H4 (cell line): Measurements from ENCODE around the gene EIF5AL1. TPM values are rescaled to one million over a fixed set of nuclear protein-coding genes. Genes with fewer than 3 reads are reported as not detected.
"Not testable (repeated sequence)": the region's sequence is repeated elsewhere in the genome, so short reads cannot be mapped to it uniquely, and the experiment has no call there.

Experiments used
- DNase-seq: peaks from one replicate; pipeline ENCODE4 v3.0.0-alpha.2; 2015; ENCODE audit warnings: low spot score
- total RNA-seq: library from RNA; depleted of rRNA; stranded (reverse); fragments of >200 nt; shearing (Covaris generic); gene quantifications from 2 replicates; pipeline ENCODE4 v1.2.3, GENCODE V29; 2014; rRNA removed

Gene EIF5AL1
- total RNA-seq, 1 experiment from 2014 or later = 0.81 TPM

GRCh38 chr10:79555354-79556309 is 43.3 kb downstream of the EIF5AL1 start:
- no peak for DNase-seq

GRCh38 chr10:79556961-79557360 is 44.6 kb downstream of the EIF5AL1 start:
- DNase-seq = not testable (repeated sequence)

- no peak for DNase-seq
Measured at GRCh38 chr10:79559726-79560125, 47.4 kb downstream of the EIF5AL1 start.

- no peak for DNase-seq
Measured at GRCh38 chr10:79560160-79560709, 47.9 kb downstream of the EIF5AL1 start, which contains the start of gene SFTPA2. TSS of gene SFTPA2 (minus strand) at chr10:79560407. CDS start at chr10:79559483, 924 bp downstream.

- DNase-seq = no peak
Measured at GRCh38 chr10:79561257-79561656, 48.9 kb downstream of the EIF5AL1 start.

- peak; percentile 56 for DNase-seq
Measured at GRCh38 chr10:79562135-79562756, 49.9 kb downstream of the EIF5AL1 start.

GRCh38 chr10:79563426-79563825 is 51.1 kb downstream of the EIF5AL1 start:
- no peak for DNase-seq

Other genes with a start within 250 kb of the EIF5AL1 start
- gene PPIF, start 165.1 kb upstream of the EIF5AL1 start, total RNA-seq = 45.2 and 52.3 TPM in 2 replicates
- gene ZCCHC24, start 66.9 kb upstream of the EIF5AL1 start, total RNA-seq = 8.7 and 8.8 TPM in 2 replicates
- not detected in 2 replicates for gene SFTPA2, start 47.9 kb downstream of the EIF5AL1 start, total RNA-seq
- not detected in 2 replicates for gene SFTPA1, start 98.4 kb downstream of the EIF5AL1 start, total RNA-seq
- gene NUTM2B, start 190.7 kb downstream of the EIF5AL1 start, total RNA-seq = 0.84 and 0.99 TPM in 2 replicates